Stomach (tissue), 4 donors: Measurements from ENCODE around the gene GOLIM4.

Experiments used
- EP300 ChIP-seq: sonication (generic); formaldehyde crosslinking; IDR thresholded peaks from one replicate; pipeline ENCODE4 v1.6.1; 2017; ENCODE audit warnings: antibody characterized with exemption
- POLR2A ChIP-seq, 4 donors: fragments of 450-650 bp; IDR thresholded peaks; one replicate each; pipeline ENCODE4 v1.6.1; 2016; ENCODE audit warnings: antibody characterized with exemption in 4 of 4, control low read depth in 2 of 4, mild to moderate bottlenecking in 1 of 4, moderate library complexity in 1 of 4
- POLR2AphosphoS5 ChIP-seq, 3 donors: sonication (generic); formaldehyde crosslinking; IDR thresholded peaks; one replicate each; pipeline ENCODE4 v1.6.1; 2016; ENCODE audit warnings: antibody characterized with exemption in 3 of 3
- TF ChIP-seq, protein P1 (sequence below), 7 experiments: fragments of 450-650 bp in 4 of 7; fragments of 200-600 bp in 3 of 7; sonication (generic) in 3 of 7; IDR thresholded peaks; one replicate each; pipeline ENCODE4 v1.5.1; 2016 to 2019; ENCODE audit warnings: antibody characterized with exemption in 7 of 7, control low read depth in 2 of 7, mild to moderate bottlenecking in 1 of 7

DNA sequence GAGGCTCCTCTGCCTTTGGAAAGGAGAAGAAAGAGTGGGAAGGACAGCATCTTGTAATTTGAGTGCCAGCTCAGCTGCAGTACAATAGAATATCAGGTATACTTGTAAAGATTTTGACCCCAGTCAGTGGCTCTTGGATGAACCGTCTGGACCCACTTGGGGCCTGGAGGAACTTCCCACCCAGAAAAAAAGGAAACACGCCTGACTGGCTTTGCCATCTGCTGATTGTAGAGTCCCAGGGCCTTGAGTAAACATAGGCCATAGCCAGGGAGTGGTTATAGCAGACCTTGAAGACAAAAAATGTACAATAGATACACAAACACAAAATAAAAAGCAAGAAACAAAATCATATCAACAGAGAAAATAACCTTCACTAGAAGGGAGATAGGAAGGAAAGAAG, 112.1 kb downstream of the GOLIM4 start:
- TF ChIP-seq, protein P1, sequence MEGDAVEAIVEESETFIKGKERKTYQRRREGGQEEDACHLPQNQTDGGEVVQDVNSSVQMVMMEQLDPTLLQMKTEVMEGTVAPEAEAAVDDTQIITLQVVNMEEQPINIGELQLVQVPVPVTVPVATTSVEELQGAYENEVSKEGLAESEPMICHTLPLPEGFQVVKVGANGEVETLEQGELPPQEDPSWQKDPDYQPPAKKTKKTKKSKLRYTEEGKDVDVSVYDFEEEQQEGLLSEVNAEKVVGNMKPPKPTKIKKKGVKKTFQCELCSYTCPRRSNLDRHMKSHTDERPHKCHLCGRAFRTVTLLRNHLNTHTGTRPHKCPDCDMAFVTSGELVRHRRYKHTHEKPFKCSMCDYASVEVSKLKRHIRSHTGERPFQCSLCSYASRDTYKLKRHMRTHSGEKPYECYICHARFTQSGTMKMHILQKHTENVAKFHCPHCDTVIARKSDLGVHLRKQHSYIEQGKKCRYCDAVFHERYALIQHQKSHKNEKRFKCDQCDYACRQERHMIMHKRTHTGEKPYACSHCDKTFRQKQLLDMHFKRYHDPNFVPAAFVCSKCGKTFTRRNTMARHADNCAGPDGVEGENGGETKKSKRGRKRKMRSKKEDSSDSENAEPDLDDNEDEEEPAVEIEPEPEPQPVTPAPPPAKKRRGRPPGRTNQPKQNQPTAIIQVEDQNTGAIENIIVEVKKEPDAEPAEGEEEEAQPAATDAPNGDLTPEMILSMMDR (IDR thresholded peaks at IDR 0.05): no peak
- TF ChIP-seq POLR2AphosphoS5 (IDR thresholded peaks at IDR 0.05) (no peak), POLR2A (IDR thresholded peaks at IDR 0.05) (no peak), EP300 (no peak)
